C4-2B (cell line): ENCODE data around the gene TMEM125.

Experiments
- H3K27ac ChIP-seq: fragments of 450-650 bp; 2 replicates; pipeline ENCODE4 v1.5.1; 2017
- ZFX ChIP-seq: fragments of 450-650 bp; IDR thresholded peaks from 2 replicates; pipeline ENCODE4 v1.6.1; 2017
- TF ChIP-seq, protein P1 (sequence below): fragments of 450-650 bp; conservative IDR thresholded peaks from 2 replicates; pipeline ENCODE4 v1.5.1; 2017; ENCODE audit warnings: mild to moderate bottlenecking

The TMEM125 gene

DNA sequence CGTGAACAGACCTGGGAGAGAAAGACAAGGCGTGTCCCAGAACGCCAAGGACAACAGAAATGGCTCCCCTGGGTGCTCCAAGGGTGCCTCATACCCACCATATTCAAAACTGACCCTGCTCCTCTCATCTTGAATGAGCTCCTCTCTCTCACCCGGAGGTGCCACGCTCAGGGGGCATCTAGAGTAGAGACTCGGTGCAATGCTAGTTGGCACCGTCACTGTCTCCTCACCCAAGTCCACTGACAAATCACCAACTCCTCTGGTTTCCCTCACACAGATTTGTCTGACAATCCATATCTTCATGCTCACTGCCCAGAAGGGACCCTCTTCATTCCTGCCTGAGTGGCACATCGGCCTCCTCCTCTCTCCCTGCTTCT, 5.0 kb downstream of the TMEM125 start:
- H3K27ac ChIP-seq = no peak overlapping the region

DNA sequence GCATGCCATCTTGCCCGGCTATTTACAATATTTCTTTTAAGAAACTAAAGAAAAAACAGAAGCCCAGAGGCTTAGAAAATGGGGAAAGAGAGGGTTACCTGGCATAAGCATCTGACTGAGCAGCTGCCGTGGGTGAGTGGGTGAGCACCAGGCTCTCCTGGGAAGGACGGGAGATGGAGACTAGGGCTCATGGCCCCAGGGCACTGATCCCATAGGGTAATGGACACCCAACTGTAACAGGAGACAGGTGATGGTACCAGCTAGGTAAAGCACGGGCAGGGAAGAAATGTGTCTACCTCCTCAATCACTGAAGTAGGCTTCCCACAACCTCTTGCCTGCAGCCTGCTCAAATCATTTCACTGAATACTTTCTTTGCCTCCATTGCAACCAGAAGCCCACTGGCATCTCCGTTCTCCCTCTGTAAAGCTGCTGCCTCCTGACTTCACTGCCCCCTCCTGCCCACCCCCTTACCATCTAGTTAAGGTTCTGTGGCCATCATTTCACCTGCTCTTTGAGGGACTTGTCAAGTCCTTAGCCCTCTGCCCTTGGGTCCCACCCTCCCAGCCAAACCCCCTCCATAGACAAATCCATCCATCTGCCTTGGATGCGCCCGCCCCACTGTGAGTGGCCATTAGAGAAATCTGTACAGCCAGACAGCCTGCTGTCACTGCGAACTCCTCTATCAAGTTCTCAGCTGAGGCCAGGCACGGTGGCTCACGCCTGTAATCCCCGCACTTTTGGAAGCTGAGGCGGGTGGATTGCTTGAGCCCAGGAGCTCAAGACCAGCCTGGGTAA, 6.2 kb downstream of the TMEM125 start:
- H3K27ac ChIP-seq = no peak overlapping the region
- TF ChIP-seq, protein P1, sequence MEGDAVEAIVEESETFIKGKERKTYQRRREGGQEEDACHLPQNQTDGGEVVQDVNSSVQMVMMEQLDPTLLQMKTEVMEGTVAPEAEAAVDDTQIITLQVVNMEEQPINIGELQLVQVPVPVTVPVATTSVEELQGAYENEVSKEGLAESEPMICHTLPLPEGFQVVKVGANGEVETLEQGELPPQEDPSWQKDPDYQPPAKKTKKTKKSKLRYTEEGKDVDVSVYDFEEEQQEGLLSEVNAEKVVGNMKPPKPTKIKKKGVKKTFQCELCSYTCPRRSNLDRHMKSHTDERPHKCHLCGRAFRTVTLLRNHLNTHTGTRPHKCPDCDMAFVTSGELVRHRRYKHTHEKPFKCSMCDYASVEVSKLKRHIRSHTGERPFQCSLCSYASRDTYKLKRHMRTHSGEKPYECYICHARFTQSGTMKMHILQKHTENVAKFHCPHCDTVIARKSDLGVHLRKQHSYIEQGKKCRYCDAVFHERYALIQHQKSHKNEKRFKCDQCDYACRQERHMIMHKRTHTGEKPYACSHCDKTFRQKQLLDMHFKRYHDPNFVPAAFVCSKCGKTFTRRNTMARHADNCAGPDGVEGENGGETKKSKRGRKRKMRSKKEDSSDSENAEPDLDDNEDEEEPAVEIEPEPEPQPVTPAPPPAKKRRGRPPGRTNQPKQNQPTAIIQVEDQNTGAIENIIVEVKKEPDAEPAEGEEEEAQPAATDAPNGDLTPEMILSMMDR = no peak
- no peak for TF ChIP-seq ZFX

More for the DNA sequence above, 5.0 kb downstream of the TMEM125 start:
- TF ChIP-seq ZFX = no peak
- TF ChIP-seq, protein P1 = no peak

DNA sequence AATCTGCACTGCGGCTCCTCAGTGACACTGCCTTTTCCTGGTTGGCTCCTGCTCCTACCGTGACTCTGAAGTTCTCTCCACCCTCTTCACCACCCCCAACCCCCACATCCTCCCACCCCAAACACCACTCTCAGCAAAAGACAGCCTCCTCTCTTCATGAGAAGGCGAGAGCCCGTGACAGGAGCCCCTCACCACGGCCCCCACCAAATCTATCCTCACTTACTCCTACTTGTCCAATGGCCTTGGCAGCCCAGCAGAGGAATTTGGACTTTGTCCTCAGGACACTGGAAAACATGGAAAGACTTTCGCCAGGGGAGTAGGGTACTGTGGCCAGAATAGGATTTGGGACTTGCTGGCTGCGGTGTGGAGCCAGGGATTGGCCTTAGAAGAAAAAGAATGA, 6.9 kb downstream of the TMEM125 start:
- TF ChIP-seq, protein P1 = no peak
- no peak for TF ChIP-seq ZFX
- no peak overlapping the region for H3K27ac ChIP-seq

DNA sequence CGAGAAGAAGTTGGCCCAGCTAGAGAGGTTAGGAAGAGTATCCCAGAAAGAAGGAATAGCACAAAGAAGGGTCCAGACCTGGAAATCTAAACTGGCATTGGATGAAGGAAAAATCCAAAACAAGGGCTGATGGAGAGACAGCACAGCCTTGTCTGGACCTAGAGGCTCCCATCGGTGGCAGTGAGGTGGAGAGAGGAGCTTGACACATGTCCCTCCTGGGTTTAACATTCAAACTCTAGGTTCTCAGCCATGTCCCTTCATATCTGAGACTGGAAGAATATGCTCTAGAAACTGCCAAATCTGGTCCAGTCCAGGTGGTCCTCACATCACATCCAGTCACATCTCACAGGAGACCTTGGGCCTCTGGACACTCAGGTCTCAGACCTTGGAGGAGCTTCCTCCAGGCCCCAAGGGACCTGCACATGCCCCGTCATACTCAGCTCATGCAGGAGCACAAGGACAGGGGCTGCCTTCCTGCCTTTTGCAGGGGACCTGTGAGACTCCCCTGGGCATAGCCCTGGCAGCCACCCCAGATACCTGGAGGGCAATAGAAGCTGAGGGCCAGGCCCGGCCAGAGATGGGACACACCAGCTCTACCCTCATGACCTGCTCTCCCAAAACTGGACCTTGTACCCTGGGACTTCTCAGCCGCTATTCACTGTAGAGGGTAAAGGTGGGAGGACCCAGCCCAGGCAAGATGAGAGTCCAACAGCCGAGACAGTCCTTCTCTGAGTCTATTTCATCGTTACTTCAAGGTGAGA, 7.5 kb downstream of the TMEM125 start:
- no peak overlapping the region for H3K27ac ChIP-seq
- TF ChIP-seq, protein P1 = no peak
- TF ChIP-seq ZFX = no peak

DNA sequence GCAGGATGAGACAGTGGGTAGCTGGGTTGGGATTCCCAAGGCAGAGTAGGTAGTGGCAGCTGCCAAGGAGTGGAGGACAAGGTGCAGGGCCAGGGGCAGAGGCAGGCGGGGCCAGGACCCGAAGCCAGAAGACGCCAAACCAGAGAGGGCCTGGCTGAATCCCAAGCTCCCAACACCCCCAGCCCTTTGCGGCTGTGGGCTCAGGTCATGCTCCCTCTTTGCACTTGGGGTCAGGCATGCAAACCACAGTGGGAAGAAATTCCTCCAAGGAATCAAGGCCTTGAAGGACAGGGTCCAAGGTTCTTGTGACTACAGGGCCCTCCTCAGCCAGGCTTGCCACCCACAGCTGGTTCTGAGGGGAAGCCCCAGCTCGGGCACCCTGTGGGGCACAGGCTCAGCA, 9.4 kb downstream of the TMEM125 start:
- TF ChIP-seq ZFX = no peak
- TF ChIP-seq, protein P1 = no peak
- no peak overlapping the region for H3K27ac ChIP-seq

DNA sequence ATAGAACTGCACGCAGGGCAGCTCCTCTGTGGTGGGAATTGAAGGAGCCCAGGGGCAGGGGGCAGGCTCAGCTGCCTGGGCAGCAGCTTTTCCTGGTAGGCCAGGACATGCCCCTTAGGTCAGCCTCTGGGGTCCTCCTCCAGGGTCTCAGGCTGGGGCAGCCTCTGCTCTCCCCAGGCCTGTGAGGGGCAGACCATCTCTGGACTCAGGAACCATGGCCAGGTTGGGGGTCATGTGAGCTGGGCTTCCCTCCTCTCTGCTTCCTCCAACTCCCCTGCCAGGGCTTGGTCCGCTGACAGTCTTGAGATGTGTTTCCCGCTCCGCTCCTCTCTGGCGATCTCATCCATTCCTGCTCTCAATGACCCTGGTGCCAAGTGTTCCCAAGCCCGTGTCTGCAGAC, 9.9 kb downstream of the TMEM125 start:
- H3K27ac ChIP-seq = no peak overlapping the region
- no peak for TF ChIP-seq ZFX
- TF ChIP-seq, protein P1 = no peak

DNA sequence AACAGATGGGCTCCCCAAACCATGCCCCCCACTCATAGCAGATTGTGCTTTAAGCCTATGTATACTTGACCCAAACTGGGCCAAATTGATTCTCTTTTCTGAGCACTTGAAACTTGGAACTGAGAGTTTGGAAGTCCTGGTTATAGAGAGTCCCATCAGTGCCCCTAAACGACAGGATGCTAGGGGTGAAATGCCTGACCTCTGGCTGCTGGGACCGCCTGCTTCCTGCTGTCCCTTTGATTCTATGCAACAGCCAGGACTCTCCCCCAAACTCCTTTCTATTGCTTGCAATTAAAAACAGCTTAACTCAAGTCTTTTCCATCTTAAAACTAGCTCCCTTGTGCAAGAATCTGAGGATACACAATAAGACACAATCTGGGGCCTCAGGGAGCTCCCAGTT, 10.9 kb downstream of the TMEM125 start:
- no peak for TF ChIP-seq ZFX
- TF ChIP-seq, protein P1 = no peak
- no peak overlapping the region for H3K27ac ChIP-seq
